GM20000 (cell line): ENCODE measurements around the gene PALD1.

Source experiments
- DNase-seq: peaks from one replicate; pipeline ENCODE4 v3.0.0; 2012; ENCODE audit warnings: low spot score
- CTCF ChIP-seq: IDR thresholded peaks from 2 replicates; pipeline ENCODE4 v1.5.1; 2012; ENCODE audit warnings: mild to moderate bottlenecking, control low read depth; ENCODE audit errors: extremely low read depth, missing control alignments

Gene PALD1

GRCh38 chr10:70495691-70496261 lies 17.2 kb downstream of the PALD1 start:
- no peak for DNase-seq
- no peak for TF ChIP-seq CTCF

DNA sequence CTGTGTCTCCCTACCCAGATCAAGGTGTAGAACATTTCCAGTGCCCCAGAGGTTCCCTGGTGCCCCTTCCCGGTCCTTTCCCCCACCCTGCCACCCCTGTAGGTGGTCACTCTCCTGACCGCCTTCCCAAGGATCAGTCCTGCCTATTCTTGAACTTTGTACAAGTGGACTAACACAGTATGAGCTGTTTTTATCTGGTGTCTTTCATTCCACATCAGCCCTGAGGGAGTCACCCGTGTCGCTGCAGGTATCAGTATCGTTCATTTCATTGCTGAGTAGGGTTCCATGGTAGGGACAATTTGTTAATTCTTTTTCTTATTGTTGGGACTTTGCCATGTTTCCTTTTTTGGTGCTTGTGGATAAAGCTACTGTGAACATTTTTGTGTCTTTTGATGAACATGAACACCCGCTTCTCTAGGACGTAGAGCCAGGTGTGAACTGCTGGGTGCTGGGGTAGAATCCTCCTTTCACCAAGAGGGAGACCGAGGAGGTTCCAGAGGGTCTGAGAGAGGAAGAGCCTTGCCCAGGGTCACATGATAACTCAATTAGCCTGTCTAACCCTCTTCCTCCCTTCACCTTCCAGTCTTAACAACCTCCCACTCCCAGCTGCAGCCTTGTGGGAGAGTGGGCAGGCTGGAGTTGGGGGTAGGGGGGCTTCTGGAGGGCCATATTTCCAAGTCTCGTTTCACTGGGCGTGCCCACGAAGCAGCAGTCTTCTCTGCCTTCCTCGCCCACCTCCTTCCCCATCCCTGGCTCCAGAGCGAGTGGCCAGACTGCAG lies 18.0 kb downstream of the PALD1 start:
- no peak for DNase-seq
- TF ChIP-seq CTCF, result no peak

- TF ChIP-seq CTCF, result no peak
- DNase-seq, result no peak
Observed at GRCh38 chr10:70497120-70497545, 18.6 kb downstream of the PALD1 start.

GRCh38 chr10:70498970-70499835 lies 20.6 kb downstream of the PALD1 start:
- TF ChIP-seq CTCF, result no peak
- no peak for DNase-seq

GRCh38 chr10:70499836-70500167 lies 21.2 kb downstream of the PALD1 start:
- TF ChIP-seq CTCF, result no peak
- no peak for DNase-seq

DNA sequence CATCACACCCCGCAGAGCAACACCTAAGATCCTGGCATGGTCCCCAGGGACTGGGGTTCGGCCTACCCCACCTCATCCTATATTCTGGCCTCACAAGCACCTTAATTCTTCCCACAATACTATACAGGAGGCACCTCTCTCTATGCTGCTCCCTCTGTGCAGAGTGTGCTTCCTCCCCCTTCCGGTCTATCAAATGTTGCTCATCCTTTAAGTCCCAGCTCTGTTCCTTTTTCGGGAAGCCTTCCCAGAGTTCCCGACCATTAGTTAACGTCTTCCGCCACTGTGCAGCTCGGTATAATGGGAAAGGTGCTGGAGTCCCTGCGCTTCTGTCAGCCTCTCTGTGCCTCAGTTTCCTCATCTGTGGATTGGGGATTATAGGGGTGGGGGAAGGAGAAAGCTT lies 21.8 kb downstream of the PALD1 start:
- no peak for TF ChIP-seq CTCF
- no peak for DNase-seq

DNA sequence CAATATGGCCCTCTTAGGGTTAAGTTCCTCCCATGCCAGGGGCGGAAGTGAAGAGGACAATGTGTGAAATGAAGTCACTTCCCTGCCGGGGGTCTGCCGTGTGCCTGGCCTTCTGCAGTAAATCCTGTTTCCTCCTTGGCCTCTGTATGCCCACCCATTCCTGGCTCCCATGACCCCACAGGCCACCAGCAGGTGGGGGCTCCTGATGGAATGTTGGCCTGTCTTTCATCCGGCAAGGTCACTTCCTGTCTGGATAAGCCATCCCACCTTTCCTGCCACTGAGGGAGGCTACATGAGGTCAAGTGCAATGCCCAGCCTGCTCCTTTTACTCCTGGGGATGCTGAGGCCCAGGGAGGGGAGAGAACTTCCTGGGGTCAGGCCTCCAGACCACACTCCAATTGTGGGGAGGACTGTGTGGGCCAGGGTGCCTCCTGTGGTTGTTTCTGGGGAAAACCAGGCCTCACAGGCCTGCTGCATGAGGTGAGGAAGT lies 22.3 kb downstream of the PALD1 start:
- no peak for DNase-seq
- TF ChIP-seq CTCF, result no peak
